Measurements from ENCODE around the gene RAP1GAP2.

Gene RAP1GAP2

GRCh38 chr17:2847381-2848333 lies 51.4 kb downstream of the RAP1GAP2 start:
- H3K4me1 ChIP-seq (ENCODE audit: insufficient read depth, low read length, severe bottlenecking), result no peaks in the 10 kb centered on the region
- H3K4me3 ChIP-seq (ENCODE audit: low read depth, low read length, poor library complexity, severe bottlenecking), result no peak overlapping the region
- no peak overlapping the region for H2AFZ ChIP-seq (ENCODE audit: low read length)
- TF ChIP-seq CTCF (IDR thresholded peaks at IDR 0.05; ENCODE audit: low read length), result no peak
- H3K9me2 ChIP-seq (ENCODE audit: low read depth, low read length), result no peaks in the 10 kb centered on the region
- no peaks in the 10 kb centered on the region for H4K20me1 ChIP-seq (ENCODE audit: insufficient read depth, low read length)
- no peaks in the 10 kb centered on the region for H3K36me3 ChIP-seq (ENCODE audit: insufficient read depth, low read length)
- H3K27me3 ChIP-seq (ENCODE audit: insufficient read depth, low read length), result no peaks in the 10 kb centered on the region
- H3K9me3 ChIP-seq (ENCODE audit: low read length), result no peaks in the 10 kb centered on the region
- H3K79me2 ChIP-seq (ENCODE audit: insufficient read depth, low read length), result no peaks in the 10 kb centered on the region
- H3K27ac ChIP-seq (ENCODE audit: low read depth, low read length, poor library complexity, severe bottlenecking), result no peak overlapping the region
- no peak overlapping the region for H3K9ac ChIP-seq (ENCODE audit: low read length)
- H3K4me2 ChIP-seq (ENCODE audit: low read length), result no peak overlapping the region
- H3F3A ChIP-seq (ENCODE audit: insufficient read depth, low read length), result no peaks in the 10 kb centered on the region

GRCh38 chr17:2849327-2849670 lies 53.1 kb downstream of the RAP1GAP2 start:
- Histone ChIP-seq H3F3A (ENCODE audit: insufficient read depth, low read length) (no peaks in the 10 kb centered on the region), H3K36me3 (ENCODE audit: insufficient read depth, low read length) (no peaks in the 10 kb centered on the region), H3K4me2 (ENCODE audit: low read length) (no peak overlapping the region), H3K79me2 (ENCODE audit: insufficient read depth, low read length) (no peaks in the 10 kb centered on the region), H3K9ac (ENCODE audit: low read length) (no peak overlapping the region), H4K20me1 (ENCODE audit: insufficient read depth, low read length) (no peaks in the 10 kb centered on the region), H3K4me3 (ENCODE audit: low read depth, low read length, poor library complexity, severe bottlenecking) (no peak overlapping the region), H3K9me3 (ENCODE audit: low read length) (no peaks in the 10 kb centered on the region), H2AFZ (ENCODE audit: low read length) (no peak overlapping the region), H3K9me2 (ENCODE audit: low read depth, low read length) (no peaks in the 10 kb centered on the region), H3K27me3 (ENCODE audit: insufficient read depth, low read length) (no peaks in the 10 kb centered on the region), H3K4me1 (ENCODE audit: insufficient read depth, low read length, severe bottlenecking) (no peaks in the 10 kb centered on the region), H3K27ac (ENCODE audit: low read depth, low read length, poor library complexity, severe bottlenecking) (no peak overlapping the region)
- TF ChIP-seq CTCF (IDR thresholded peaks at IDR 0.05; ENCODE audit: low read length), result no peak
- no peak for TF ChIP-seq EZH2 (IDR thresholded peaks at IDR 0.05; ENCODE audit: borderline replicate concordance, low read length)

- Histone ChIP-seq H3K9me3 (ENCODE audit: low read length) (no peaks in the 10 kb centered on the region), H3K9me2 (ENCODE audit: low read depth, low read length) (no peaks in the 10 kb centered on the region), H3F3A (ENCODE audit: insufficient read depth, low read length) (no peaks in the 10 kb centered on the region), H3K36me3 (ENCODE audit: insufficient read depth, low read length) (no peaks in the 10 kb centered on the region), H3K79me2 (ENCODE audit: insufficient read depth, low read length) (no peaks in the 10 kb centered on the region), H2AFZ (ENCODE audit: low read length) (no peak overlapping the region), H4K20me1 (ENCODE audit: insufficient read depth, low read length) (no peaks in the 10 kb centered on the region), H3K4me3 (ENCODE audit: low read depth, low read length, poor library complexity, severe bottlenecking) (no peak overlapping the region), H3K27me3 (ENCODE audit: insufficient read depth, low read length) (no peaks in the 10 kb centered on the region), H3K4me2 (ENCODE audit: low read length) (no peak overlapping the region), H3K9ac (ENCODE audit: low read length) (no peak overlapping the region), H3K4me1 (ENCODE audit: insufficient read depth, low read length, severe bottlenecking) (no peaks in the 10 kb centered on the region), H3K27ac (ENCODE audit: low read depth, low read length, poor library complexity, severe bottlenecking) (no peak overlapping the region)
- no peak for TF ChIP-seq CTCF (IDR thresholded peaks at IDR 0.05; ENCODE audit: low read length)
- TF ChIP-seq EZH2 (IDR thresholded peaks at IDR 0.05; ENCODE audit: borderline replicate concordance, low read length), result no peak
Observed at GRCh38 chr17:2850991-2851390, 54.8 kb downstream of the RAP1GAP2 start.

Data from OCI-LY1 (cell line).